H1 (cell line): ENCODE results near the gene ZFAND3. TPM values are rescaled to one million over a fixed set of nuclear protein-coding genes. Genes with fewer than 3 reads are reported as not detected.

Experiments
- CTCF ChIA-PET: fragments of 300-600 bp; sonication (Branson Sonifier 250); formaldehyde crosslinking; loops from one replicate; lab custom pipeline; 2021; ENCODE audit not compliant: partially characterized antibody; lab: Charles Lee
- POLR2A ChIA-PET: fragments of 300-600 bp; sonication (Branson Sonifier 250); formaldehyde crosslinking; loops from one replicate; lab custom pipeline; 2021; ENCODE audit warnings: inconsistent platforms; ENCODE audit not compliant: partially characterized antibody; lab: Charles Lee
- DNase-seq, 2 experiments: peaks; one replicate each; pipeline versions ENCODE4 v3.0.0 to v3.0.0-alpha.2; 2010 to 2022; ENCODE audit warnings: low spot score in 2 of 2, low read depth in 1 of 2, mixed read lengths in 1 of 2
- FAIRE-seq: peaks from 2 replicates; lab custom pipeline; 2011; peaks lifted over from hg19 to GRCh38; lab: Jason Lieb, UNC
- H2AFZ ChIP-seq: 2 replicates; pipeline ENCODE4 v1.8.1; 2012; ENCODE audit warnings: low read length, inconsistent platforms
- H2AK5ac ChIP-seq: 2 replicates; pipeline ENCODE4 v1.6.1; 2013; ENCODE audit warnings: low read depth, low read length
- H2BK120ac ChIP-seq: replicated peaks from 2 replicates; pipeline ENCODE3; 2013; ENCODE audit warnings: low read depth, low read length, inconsistent platforms
- H2BK12ac ChIP-seq: 2 replicates; pipeline ENCODE4 v1.6.1; 2013; ENCODE audit warnings: low read depth, low read length
- H2BK15ac ChIP-seq: 2 replicates; pipeline ENCODE4 v1.6.1; 2013; ENCODE audit warnings: low read length
- H2BK20ac ChIP-seq: 2 replicates; pipeline ENCODE4 v1.6.1; 2013; ENCODE audit warnings: low read length
- H2BK5ac ChIP-seq: 2 replicates; pipeline ENCODE4 v1.6.1; 2013; ENCODE audit warnings: low read depth, low read length
- H3K14ac ChIP-seq: 2 replicates; pipeline ENCODE4 v1.6.1; 2013; ENCODE audit warnings: inconsistent platforms; ENCODE audit not compliant: insufficient read length
- H3K18ac ChIP-seq: 2 replicates; pipeline ENCODE4 v1.6.1; 2013; ENCODE audit warnings: low read length; ENCODE audit errors: extremely low read depth
- H3K23ac ChIP-seq: 2 replicates; pipeline ENCODE4 v1.6.1; 2013; ENCODE audit warnings: inconsistent platforms; ENCODE audit not compliant: insufficient read length
- H3K23me2 ChIP-seq: 2 replicates; pipeline ENCODE4 v1.6.1; 2013; ENCODE audit warnings: low read depth, low read length
- H3K27ac ChIP-seq: 2 replicates; pipeline ENCODE4 v1.6.1; 2011; ENCODE audit warnings: low read depth, low read length, inconsistent platforms
- H3K27me3 ChIP-seq, 4 experiments: replicated peaks in 1 of 4; 1 replicate in 1 of 4; 2 replicates in 3 of 4; pipeline versions ENCODE4 v1.6.1 to v1.8.1; 2011 to 2013; ENCODE audit warnings: low read length in 3 of 4, mild to moderate bottlenecking in 3 of 4, inconsistent platforms in 2 of 4, mixed read lengths in 2 of 4, moderate library complexity in 1 of 4; ENCODE audit not compliant: control insufficient read depth in 3 of 4, insufficient read depth in 3 of 4; ENCODE audit errors: extremely low read depth in 1 of 4
- H3K36me3 ChIP-seq, 4 experiments: 2 replicates each; pipeline versions ENCODE4 v1.6.1 to v1.8.1; 2011 to 2013; ENCODE audit warnings: mild to moderate bottlenecking in 4 of 4, low read length in 3 of 4, moderate library complexity in 2 of 4, control low read depth in 1 of 4, inconsistent platforms in 1 of 4; ENCODE audit not compliant: insufficient read depth in 4 of 4, control insufficient read depth in 2 of 4
- H3K4ac ChIP-seq: replicated peaks from 2 replicates; pipeline ENCODE3; 2013; ENCODE audit warnings: low read length, low read depth, mixed read lengths, inconsistent platforms; ENCODE audit not compliant: insufficient read length
- H3K4me1 ChIP-seq, 4 experiments: replicated peaks in 1 of 4; 1 replicate in 1 of 4; 2 replicates in 3 of 4; pipeline versions ENCODE4 v1.6.1 to v1.8.1; 2011 to 2013; ENCODE audit warnings: low read length in 3 of 4, inconsistent platforms in 2 of 4, mixed read lengths in 1 of 4; ENCODE audit not compliant: insufficient read depth in 4 of 4, control insufficient read depth in 3 of 4
- H3K4me2 ChIP-seq, 2 experiments: 2 replicates each; pipeline versions ENCODE4 v1.6.1 to v1.8.1; 2011 to 2013; ENCODE audit warnings: low read depth in 2 of 2, low read length in 2 of 2, control low read depth in 1 of 2, inconsistent platforms in 1 of 2, mild to moderate bottlenecking in 1 of 2; ENCODE audit not compliant: insufficient read depth in 1 of 2
- H3K4me3 ChIP-seq, 4 experiments: fragments of 200-600, 300-600 bp in 1 of 4; sonication (generic), shearing (Covaris generic), sonication (Bioruptor Twin) in 1 of 4; 2 replicates each; pipeline versions ENCODE4 v1.5.1 to v1.8.1; 2011 to 2016; ENCODE audit warnings: low read length in 4 of 4, low read depth in 3 of 4, control low read depth in 2 of 4, inconsistent platforms in 2 of 4, mild to moderate bottlenecking in 2 of 4, mixed read lengths in 1 of 4, moderate library complexity in 1 of 4; ENCODE audit not compliant: insufficient read depth in 2 of 4; ENCODE audit errors: extremely low read depth in 1 of 4
- H3K56ac ChIP-seq: replicated peaks from 2 replicates; pipeline ENCODE3; 2013; ENCODE audit warnings: low read depth, mild to moderate bottlenecking, mixed read lengths, low read length, inconsistent platforms; ENCODE audit not compliant: insufficient read length
- H3K79me1 ChIP-seq: 2 replicates; pipeline ENCODE4 v1.6.1; 2013; ENCODE audit warnings: low read depth, low read length, control low read depth
- H3K79me2 ChIP-seq, 2 experiments: 2 replicates each; pipeline versions ENCODE4 v1.6.1 to v1.8.1; 2012 to 2013; ENCODE audit warnings: low read length in 2 of 2, mild to moderate bottlenecking in 2 of 2, inconsistent platforms in 1 of 2; ENCODE audit not compliant: insufficient read depth in 2 of 2, control insufficient read depth in 1 of 2
- H3K9ac ChIP-seq, 4 experiments: replicated peaks in 1 of 4; 1 replicate in 1 of 4; 2 replicates in 3 of 4; pipeline versions ENCODE4 v1.6.1 to v1.8.1; 2011 to 2013; ENCODE audit warnings: low read depth in 3 of 4, low read length in 3 of 4, control low read depth in 2 of 4, mild to moderate bottlenecking in 2 of 4, moderate library complexity in 2 of 4, inconsistent platforms in 1 of 4; ENCODE audit errors: extremely low read depth in 1 of 4
- H3K9me3 ChIP-seq, 2 experiments: 2 replicates each; pipeline versions ENCODE4 v1.6.1 to v1.8.1; 2012 to 2013; ENCODE audit warnings: mild to moderate bottlenecking in 2 of 2, moderate library complexity in 2 of 2, control low read depth in 1 of 2, inconsistent platforms in 1 of 2, low read depth in 1 of 2, low read length in 1 of 2, mixed read lengths in 1 of 2; ENCODE audit not compliant: insufficient read depth in 2 of 2
- H4K20me1 ChIP-seq, 2 experiments: replicated peaks in 1 of 2; 2 replicates each; pipeline versions ENCODE3 to v1.8.1; 2011 to 2013; ENCODE audit warnings: inconsistent platforms in 2 of 2, low read length in 2 of 2, mild to moderate bottlenecking in 1 of 2; ENCODE audit not compliant: insufficient read depth in 2 of 2, control insufficient read depth in 1 of 2
- H4K5ac ChIP-seq: 2 replicates; pipeline ENCODE4 v1.6.1; 2013; ENCODE audit warnings: low read length, low read depth, mixed read lengths, inconsistent platforms; ENCODE audit not compliant: insufficient read length
- H4K8ac ChIP-seq: 2 replicates; pipeline ENCODE4 v1.8.0; 2013; ENCODE audit warnings: mild to moderate bottlenecking, moderate library complexity, low read length, inconsistent platforms; ENCODE audit not compliant: insufficient read depth; ENCODE audit errors: extremely low read depth
- H4K91ac ChIP-seq: replicated peaks from 2 replicates; pipeline ENCODE3; 2013; ENCODE audit warnings: low read length, mixed read lengths, inconsistent platforms; ENCODE audit not compliant: insufficient read length
- CTBP2 ChIP-seq: IDR thresholded peaks from 2 replicates; pipeline ENCODE4 v1.7.0; 2011; ENCODE audit warnings: borderline replicate concordance, mild to moderate bottlenecking, moderate library complexity, mixed read lengths, low read length; ENCODE audit not compliant: insufficient read depth, insufficient read length
- MAFK ChIP-seq: IDR thresholded peaks from 2 replicates; pipeline ENCODE4 v1.6.1; 2012; ENCODE audit warnings: low read depth, mild to moderate bottlenecking, improper control_type of control experiment, low read length
- WGBS, 2 experiments: shearing (Covaris generic) in 1 of 2; methylation state at CpG; one replicate each; pipeline versions ENCODE4 v1.1.6 to v1.1.7; 2013 to 2015; ENCODE audit warnings: low lambda C conversion rate in 2 of 2, mixed read lengths in 2 of 2, inconsistent platforms in 1 of 2, low coverage in 1 of 2, missing lambda C conversion rate in 1 of 2; ENCODE audit not compliant: insufficient replicate concordance in 2 of 2, insufficient coverage in 1 of 2, insufficient read length in 1 of 2; ENCODE audit errors: extremely low coverage in 1 of 2, missing lambda C conversion rate in 1 of 2; 5-methylcytosine and 5-hydroxymethylcytosine counted together
- polyA plus RNA-seq, 7 experiments: library from polyadenylated mRNA; depleted of rRNA in 3 of 7; stranded (reverse) in 5 of 7; unstranded in 2 of 7; fragments of >200 nt in 5 of 7; fragments of 200-250 nt in 2 of 7; gene quantifications; 1 replicate in 5 of 7; 2 replicates in 1 of 7; 4 replicates in 1 of 7; pipeline versions ENCODE4 v1.2.1 to v1.2.3, GENCODE V29; 2011 to 2013; ENCODE audit warnings: missing spikeins in 2 of 7, mixed read lengths in 2 of 7
- total RNA-seq: library from RNA; stranded (reverse); fragmentation: NEBNext Ultra II Directional; extraction: Animal tissue kit (Norgen Biotek cat#: 25700); gene quantifications from 2 replicates; pipeline ENCODE4 v1.2.1, GENCODE V29; 2021

Gene ZFAND3
- total and polyA plus RNA-seq, 2 of the 8 experiments (the other 6 are each of a cell fraction or from before 2014, with no cell fraction given): 13.0 to 51.3 TPM

DNA sequence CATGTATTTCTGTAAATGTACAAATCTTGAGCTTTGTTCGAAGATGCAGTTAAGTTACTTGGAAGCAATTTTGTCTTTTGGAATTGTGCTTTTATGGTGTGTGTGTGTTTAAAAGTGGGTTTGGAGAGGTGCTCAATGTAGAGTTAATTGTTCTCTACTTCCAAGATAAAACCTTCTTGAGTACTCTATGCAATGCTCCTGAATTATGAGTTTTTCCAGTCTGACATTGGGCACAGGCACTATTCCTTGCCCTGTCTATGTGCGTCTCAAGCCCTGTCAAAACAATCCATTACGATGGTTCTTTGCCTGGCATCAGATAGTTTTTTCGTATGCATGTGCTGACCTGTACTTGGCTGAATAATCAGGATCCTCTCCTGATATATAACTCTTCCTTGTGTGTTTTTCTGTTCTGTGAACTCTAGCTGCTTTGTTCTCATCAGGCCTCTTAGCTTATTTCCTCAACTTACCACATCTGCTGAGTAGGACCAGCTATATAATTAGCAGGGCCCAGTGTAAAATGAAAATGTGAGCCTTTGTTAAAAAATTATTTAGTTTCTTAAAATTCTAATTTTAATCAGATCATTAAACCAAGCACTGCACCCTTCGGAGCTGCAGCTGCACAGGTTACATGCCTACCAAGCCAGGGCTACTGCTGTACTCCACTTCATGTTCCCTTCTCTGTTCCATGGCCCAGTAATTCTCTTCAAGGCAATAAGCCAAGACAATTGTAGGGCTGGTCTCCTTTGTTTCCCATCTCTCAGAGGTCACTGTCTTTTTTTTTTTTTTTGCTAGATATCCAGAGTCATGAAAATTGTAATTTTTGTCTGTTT is 160.1 kb downstream of the ZFAND3 start:
- Histone ChIP-seq H3K36me3 (no peaks in the 10 kb centered on the region), H3K79me2 (peaks cover 2 to 59% of the 10 kb centered on the region in 2 experiments; a peak in 3 of 4 replicates), H2AFZ (no peak overlapping the region), H3K14ac (no peak overlapping the region), H3K9ac (no peak overlapping the region; a peak in 1 of 7 replicates), H3K18ac (no peak overlapping the region), H3K79me1 (no peaks in the 10 kb centered on the region), H3K4me3 (no peak overlapping the region), H3K4me2 (no peak overlapping the region), H2BK120ac (no peak overlapping the region), H4K20me1 (peaks cover 1 to 3% of the 10 kb centered on the region in 2 experiments), H3K56ac (no peak overlapping the region), H2AK5ac (no peak overlapping the region), H2BK5ac (no peak overlapping the region), H3K27ac (no peak overlapping the region), H2BK15ac (no peak overlapping the region), H3K27me3 (no peaks in the 10 kb centered on the region), H3K23me2 (no peaks in the 10 kb centered on the region), H3K4me1 (no peaks in the 10 kb centered on the region), H2BK20ac (no peak overlapping the region), H2BK12ac (no peak overlapping the region), H4K5ac (no peak overlapping the region), H3K4ac (no peak overlapping the region), H3K23ac (no peak overlapping the region), H4K91ac (no peak overlapping the region), H4K8ac (no peak overlapping the region), H3K9me3 (peaks cover 3 to 5% of the 10 kb centered on the region in 2 experiments; a peak in 2 of 4 replicates)
- CTCF ChIA-PET: interaction anchor here (1.8 kb wide), 1 partner anchor 11 kb away, joined by 4 read pairs; no protein-coding TSS in a partner anchor
- FAIRE-seq (no peak), DNase-seq (no peak)
- POLR2A ChIA-PET: no interaction called here
- WGBS, 2 experiments: 73% methylated on average over 5 of the region's 5 CpGs; no CpG with 5 or more reads in 1 of the 2 experiments
- no peak for TF ChIP-seq CTBP2
- TF ChIP-seq MAFK: no peak
